GM23248 (cell line): Measurements from ENCODE around the gene RPL22.

Source experiments
- EZH2 ChIP-seq: fragments of 200-600 bp; sonication (generic); IDR thresholded peaks from 2 replicates; pipeline ENCODE4 v1.6.1; 2018; ENCODE audit warnings: antibody characterized with exemption, mild to moderate bottlenecking; ENCODE audit not compliant: insufficient read depth, poor library complexity, severe bottlenecking
- EZH2phosphoT487 ChIP-seq: fragments of 200-600 bp; sonication (generic); IDR thresholded peaks from 2 replicates; pipeline ENCODE4 v1.6.1; 2018; ENCODE audit warnings: antibody characterized with exemption, moderate library complexity, mild to moderate bottlenecking, low read depth; ENCODE audit not compliant: insufficient read depth

- TF ChIP-seq EZH2phosphoT487 (no peak), EZH2 (no peak)
Observed at GRCh38 chr1:6199298-6200187, at the start of gene RPL22.
